ENCODE results near the gene BMERB1. TPM values are rescaled to one million over a fixed set of nuclear protein-coding genes. Genes with fewer than 3 reads are reported as not detected.
A peak's percentile ranks its signal among the peaks of the same experiment; 100 is the strongest.

Gene BMERB1
- total RNA-seq, 1 donor from 2014 or later, result 65.9 TPM

GRCh38 chr16:15535772-15536171 lies 101.4 kb downstream of the BMERB1 start:
- Mint-ChIP-seq H3K27me3 (ENCODE audit: unreplicated experiment) (peaks cover 2% of the 10 kb centered on the region), H3K9me3 (ENCODE audit: unreplicated experiment) (peaks cover 5% of the 10 kb centered on the region), H3K4me1 (ENCODE audit: low read depth, unreplicated experiment) (peaks cover 32% of the 10 kb centered on the region), H3K4me3 (ENCODE audit: unreplicated experiment) (no peak overlapping the region), H3K36me3 (ENCODE audit: unreplicated experiment) (peaks cover 4% of the 10 kb centered on the region), H3K27ac (ENCODE audit: unreplicated experiment) (no peak overlapping the region)
- no peak for TF ChIP-seq CTCF (IDR thresholded peaks at IDR 0.05; ENCODE audit: partially characterized antibody, unreplicated experiment)
- no peak for DNase-seq

- Mint-ChIP-seq H3K4me1 (ENCODE audit: low read depth, unreplicated experiment) (peaks cover 32% of the 10 kb centered on the region), H3K27me3 (ENCODE audit: unreplicated experiment) (peaks cover 2% of the 10 kb centered on the region), H3K9me3 (ENCODE audit: unreplicated experiment) (peaks cover 6% of the 10 kb centered on the region), H3K36me3 (ENCODE audit: unreplicated experiment) (peaks cover 4% of the 10 kb centered on the region), H3K27ac (ENCODE audit: unreplicated experiment) (peak overlapping the region; percentile 0), H3K4me3 (ENCODE audit: unreplicated experiment) (no peak overlapping the region)
- TF ChIP-seq CTCF (IDR thresholded peaks at IDR 0.05; ENCODE audit: partially characterized antibody, unreplicated experiment), result no peak
- DNase-seq, result no peak
Observed at GRCh38 chr16:15536843-15537242, 102.5 kb downstream of the BMERB1 start.

GRCh38 chr16:15538507-15538906 lies 104.1 kb downstream of the BMERB1 start:
- no peak for TF ChIP-seq CTCF (IDR thresholded peaks at IDR 0.05; ENCODE audit: partially characterized antibody, unreplicated experiment)
- no peak overlapping the region for H3K27ac Mint-ChIP-seq (ENCODE audit: unreplicated experiment)
- H3K36me3 Mint-ChIP-seq (ENCODE audit: unreplicated experiment), result no peaks in the 10 kb centered on the region
- H3K9me3 Mint-ChIP-seq (ENCODE audit: unreplicated experiment), result peaks cover 8% of the 10 kb centered on the region
- DNase-seq, result no peak
- H3K4me1 Mint-ChIP-seq (ENCODE audit: low read depth, unreplicated experiment), result peaks cover 30% of the 10 kb centered on the region
- H3K4me3 Mint-ChIP-seq (ENCODE audit: unreplicated experiment), result no peak overlapping the region
- H3K27me3 Mint-ChIP-seq (ENCODE audit: unreplicated experiment), result peaks cover 5% of the 10 kb centered on the region

GRCh38 chr16:15539197-15539596 lies 104.8 kb downstream of the BMERB1 start:
- DNase-seq, result peak; percentile 70
- no peaks in the 10 kb centered on the region for H3K36me3 Mint-ChIP-seq (ENCODE audit: unreplicated experiment)
- no peak for TF ChIP-seq CTCF (IDR thresholded peaks at IDR 0.05; ENCODE audit: partially characterized antibody, unreplicated experiment)
- H3K27ac Mint-ChIP-seq (ENCODE audit: unreplicated experiment), result no peak overlapping the region
- H3K4me1 Mint-ChIP-seq (ENCODE audit: low read depth, unreplicated experiment), result peaks cover 25% of the 10 kb centered on the region
- no peak overlapping the region for H3K4me3 Mint-ChIP-seq (ENCODE audit: unreplicated experiment)
- H3K27me3 Mint-ChIP-seq (ENCODE audit: unreplicated experiment), result peaks cover 5% of the 10 kb centered on the region
- peaks cover 8% of the 10 kb centered on the region for H3K9me3 Mint-ChIP-seq (ENCODE audit: unreplicated experiment)

- Mint-ChIP-seq H3K27ac (ENCODE audit: unreplicated experiment) (no peak overlapping the region), H3K36me3 (ENCODE audit: unreplicated experiment) (no peaks in the 10 kb centered on the region), H3K4me3 (ENCODE audit: unreplicated experiment) (no peak overlapping the region), H3K9me3 (ENCODE audit: unreplicated experiment) (peaks cover 4% of the 10 kb centered on the region), H3K27me3 (ENCODE audit: unreplicated experiment) (peaks cover 5% of the 10 kb centered on the region), H3K4me1 (ENCODE audit: low read depth, unreplicated experiment) (peaks cover 11% of the 10 kb centered on the region)
- no peak for TF ChIP-seq CTCF (IDR thresholded peaks at IDR 0.05; ENCODE audit: partially characterized antibody, unreplicated experiment)
- DNase-seq, result peak; percentile 29
Observed at GRCh38 chr16:15542261-15542660, 107.9 kb downstream of the BMERB1 start.

Data from glutamatergic neuron (in vitro differentiated cells).